ENCODE results near the gene TJP3.
"Not testable (repeated sequence)": the region's sequence is repeated elsewhere in the genome, so short reads cannot be mapped to it uniquely, and the experiment has no call there.

TJP3 gene

DNA sequence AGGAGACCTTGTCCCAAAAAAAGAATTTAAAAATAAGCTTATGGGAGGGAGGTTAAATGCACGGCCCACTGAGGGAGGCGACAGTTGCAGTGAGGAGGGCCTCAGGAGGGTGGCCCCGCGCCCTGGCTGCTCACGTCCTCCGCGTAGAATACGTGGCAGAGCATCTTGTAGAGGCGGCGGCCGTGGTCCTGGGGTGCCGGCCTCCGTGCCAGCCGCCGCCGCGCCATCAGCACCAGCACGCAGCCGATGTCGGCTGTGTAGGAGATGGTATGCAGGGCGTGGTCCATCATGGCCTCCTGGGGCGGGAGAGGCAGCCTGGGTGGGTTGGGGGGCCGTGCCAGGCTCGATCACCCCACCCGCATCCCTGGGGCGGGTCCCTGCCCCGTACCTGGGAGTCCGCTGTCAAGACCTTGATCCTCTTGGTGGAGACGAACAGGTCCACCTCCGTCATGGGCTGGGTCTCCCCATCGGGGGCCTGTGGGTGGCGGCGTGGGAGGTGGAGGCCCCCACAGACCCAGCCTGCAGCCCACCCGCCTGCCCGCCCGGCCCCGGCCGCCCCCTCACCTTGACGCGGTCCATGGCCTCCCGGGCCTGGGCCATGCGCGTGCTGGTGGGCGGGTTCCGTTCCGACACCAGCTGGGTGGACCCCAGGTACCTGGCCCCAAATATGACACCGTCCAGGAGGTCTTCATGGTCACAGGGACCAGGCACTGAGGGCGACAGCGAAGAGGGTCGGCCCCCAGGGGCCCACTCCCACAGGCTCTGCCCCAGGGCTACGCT lies 45.6 kb downstream of the TJP3 start:
- Histone ChIP-seq H2AFZ (ENCODE audit: low read length) (no peak overlapping the region), H2BK12ac (ENCODE audit: low read length) (peak overlapping the region; percentile 58), H3K4me2 (ENCODE audit: insufficient read depth, low read length, poor library complexity, severe bottlenecking) (no peak overlapping the region), H3K23ac (ENCODE audit: low read depth, low read length, poor library complexity) (no peak overlapping the region), H3K18ac (ENCODE audit: low read length) (no peak overlapping the region), H2AK5ac (ENCODE audit: low read depth, low read length) (no peak overlapping the region), H3K79me1 (ENCODE audit: low read depth, low read length) (peaks cover 5% of the 10 kb centered on the region), H3K4me3 (ENCODE audit: low read length in 2 of 2) (no peak overlapping the region), H3K14ac (ENCODE audit: low read length) (no peak overlapping the region), H2BK120ac (ENCODE audit: low read depth, low read length) (no peak overlapping the region), H2BK5ac (ENCODE audit: low read length) (no peak overlapping the region), H3K4me1 (ENCODE audit: control insufficient read depth in 2 of 2, insufficient read depth in 1 of 2, low read depth in 1 of 2, low read length in 2 of 2) (no peaks in the 10 kb centered on the region), H2BK15ac (ENCODE audit: low read length) (no peak overlapping the region), H3K4ac (ENCODE audit: low read length) (no peak overlapping the region), H3K9me3 (replicated peaks in 1 of 2; ENCODE audit: control insufficient read depth in 2 of 2, insufficient read depth in 1 of 2, low read depth in 1 of 2, low read length in 2 of 2) (no peaks in the 10 kb centered on the region), H3K27ac (replicated peaks; ENCODE audit: low read length) (no peak overlapping the region), H4K91ac (ENCODE audit: low read depth, low read length, poor library complexity) (no peak overlapping the region), H3K27me3 (ENCODE audit: control insufficient read depth in 3 of 3, insufficient read depth in 3 of 3, low read depth in 1 of 3, low read length in 3 of 3) (no peaks in the 10 kb centered on the region), H4K8ac (ENCODE audit: low read depth, low read length) (peak overlapping the region; percentile 43), H3K36me3 (replicated peaks in 1 of 2; ENCODE audit: control insufficient read depth in 2 of 2, insufficient read depth in 2 of 2, low read length in 2 of 2) (peaks cover 12 to 29% of the 10 kb centered on the region in 2 donors), H3K9ac (ENCODE audit: low read depth, low read length, poor library complexity) (no peak overlapping the region)
- DNase-seq (ENCODE audit: low spot score) = no peak
- no CpG with 5 or more reads among the region's 51 CpGs for WGBS, 2 donors (ENCODE audit: extremely low coverage in 2 of 2, insufficient read length in 2 of 2, insufficient replicate concordance in 1 of 2)

DNA sequence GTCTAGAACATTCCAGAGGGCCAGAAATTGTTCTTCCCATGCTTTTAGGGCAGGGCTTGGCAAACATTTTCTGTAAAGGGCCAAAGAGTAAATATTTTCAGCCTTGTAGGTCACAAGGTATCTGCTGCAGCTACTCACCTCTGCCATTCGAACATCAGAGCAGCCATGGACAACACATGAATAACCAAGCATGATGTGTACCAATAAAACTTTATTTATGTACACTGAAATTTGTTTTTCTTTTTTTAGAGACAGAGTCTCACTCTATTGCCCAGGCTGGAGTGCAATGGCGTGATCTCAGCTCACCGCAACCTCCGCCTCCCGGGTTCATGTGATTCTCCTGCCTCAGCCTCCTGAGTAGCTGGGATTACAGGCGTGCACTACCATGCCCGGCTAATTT lies 49.5 kb downstream of the TJP3 start:
- not testable (repeated sequence) for H2BK120ac ChIP-seq (ENCODE audit: low read depth, low read length); H4K8ac ChIP-seq (ENCODE audit: low read depth, low read length); H3K9ac ChIP-seq (ENCODE audit: low read depth, low read length, poor library complexity); H3K18ac ChIP-seq (ENCODE audit: low read length); H4K91ac ChIP-seq (ENCODE audit: low read depth, low read length, poor library complexity); H3K9me3 ChIP-seq (replicated peaks in 1 of 2; ENCODE audit: control insufficient read depth in 2 of 2, insufficient read depth in 1 of 2, low read depth in 1 of 2, low read length in 2 of 2); H3K4me2 ChIP-seq (ENCODE audit: insufficient read depth, low read length, poor library complexity, severe bottlenecking); H3K27me3 ChIP-seq (ENCODE audit: control insufficient read depth in 3 of 3, insufficient read depth in 3 of 3, low read depth in 1 of 3, low read length in 3 of 3); H2BK5ac ChIP-seq (ENCODE audit: low read length); DNase-seq (ENCODE audit: low spot score); H3K14ac ChIP-seq (ENCODE audit: low read length); H3K79me1 ChIP-seq (ENCODE audit: low read depth, low read length); H2AK5ac ChIP-seq (ENCODE audit: low read depth, low read length); H3K4me1 ChIP-seq (ENCODE audit: control insufficient read depth in 2 of 2, insufficient read depth in 1 of 2, low read depth in 1 of 2, low read length in 2 of 2); H2BK15ac ChIP-seq (ENCODE audit: low read length); H3K27ac ChIP-seq (replicated peaks; ENCODE audit: low read length); H3K4ac ChIP-seq (ENCODE audit: low read length); H3K4me3 ChIP-seq (ENCODE audit: low read length in 2 of 2); H3K23ac ChIP-seq (ENCODE audit: low read depth, low read length, poor library complexity); H2BK12ac ChIP-seq (ENCODE audit: low read length); H2AFZ ChIP-seq (ENCODE audit: low read length)
- H3K36me3 ChIP-seq (replicated peaks in 1 of 2; ENCODE audit: control insufficient read depth in 2 of 2, insufficient read depth in 2 of 2, low read length in 2 of 2) = peaks cover 4 to 28% of the 10 kb centered on the region in 2 donors
- no CpG with 5 or more reads among the region's 7 CpGs for WGBS, 2 donors (ENCODE audit: extremely low coverage in 2 of 2, insufficient read length in 2 of 2, insufficient replicate concordance in 1 of 2)

DNA sequence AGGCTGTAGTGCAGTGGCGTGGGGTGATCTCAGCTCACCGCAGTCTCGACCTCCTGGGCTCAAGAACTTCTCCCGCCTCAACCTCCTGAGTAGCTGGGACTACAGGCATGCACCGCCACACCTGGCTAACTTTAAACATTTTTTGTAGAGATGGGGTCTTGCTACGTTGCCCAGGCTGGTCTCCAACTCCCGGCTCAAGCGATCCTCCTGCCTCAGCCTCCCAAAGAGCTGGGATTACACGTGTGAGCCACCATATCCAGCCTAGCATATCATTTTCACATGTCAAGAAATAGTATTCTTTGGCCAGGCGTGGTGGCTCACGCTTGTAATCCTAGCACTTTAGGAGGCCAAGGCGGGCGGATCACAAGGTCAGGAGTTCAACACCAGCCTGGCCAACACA lies 50.1 kb downstream of the TJP3 start:
- not testable (repeated sequence) for H3K9me3 ChIP-seq (replicated peaks in 1 of 2; ENCODE audit: control insufficient read depth in 2 of 2, insufficient read depth in 1 of 2, low read depth in 1 of 2, low read length in 2 of 2); DNase-seq (ENCODE audit: low spot score)
- WGBS, 2 donors (ENCODE audit: extremely low coverage in 2 of 2, insufficient read length in 2 of 2, insufficient replicate concordance in 1 of 2) = no CpG with 5 or more reads among the region's 13 CpGs

DNA sequence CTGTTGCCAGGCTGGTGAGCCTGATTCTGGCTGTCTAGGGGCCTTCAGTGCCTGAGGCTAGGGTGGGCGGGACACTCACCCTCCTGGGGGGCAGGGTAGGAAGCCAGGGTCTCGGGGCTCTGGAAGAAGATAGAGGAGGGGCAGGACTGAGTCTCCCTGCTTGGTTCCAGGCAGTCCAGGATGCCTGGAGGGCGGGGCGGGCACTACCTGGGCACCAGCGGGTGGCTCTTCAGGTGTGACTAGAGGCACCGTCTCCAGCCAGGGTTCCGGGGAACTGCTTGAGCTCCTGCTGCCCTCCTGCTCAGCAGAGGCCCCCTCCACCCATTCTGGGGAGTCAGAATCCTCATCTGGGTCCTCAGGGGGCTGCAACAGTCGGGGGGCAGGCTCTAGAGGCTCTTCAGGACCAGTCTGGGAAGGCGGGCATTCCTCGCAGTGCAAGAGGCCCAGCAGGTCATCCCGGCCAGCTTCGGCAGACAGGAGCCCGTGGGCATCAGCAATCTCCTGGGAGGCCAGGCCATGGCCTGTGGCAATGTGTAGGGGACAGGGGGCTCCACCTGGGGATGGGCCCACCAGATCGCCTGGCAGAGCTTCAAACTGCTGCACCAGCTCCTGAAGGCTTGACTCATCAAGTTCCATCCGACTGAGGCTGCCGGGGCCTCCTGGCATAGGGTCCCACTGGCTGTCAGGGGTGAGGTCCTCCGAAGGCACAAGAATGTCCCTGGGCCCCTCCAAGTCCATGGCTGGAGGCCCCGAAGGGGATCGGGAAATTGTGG lies 51.5 kb downstream of the TJP3 start:
- no peaks in the 10 kb centered on the region for H3K27me3 ChIP-seq (ENCODE audit: control insufficient read depth in 3 of 3, insufficient read depth in 3 of 3, low read depth in 1 of 3, low read length in 3 of 3)
- no peak overlapping the region for H2BK15ac ChIP-seq (ENCODE audit: low read length)
- H4K91ac ChIP-seq (ENCODE audit: low read depth, low read length, poor library complexity) = no peak overlapping the region
- no peak for DNase-seq (ENCODE audit: low spot score)
- H3K18ac ChIP-seq (ENCODE audit: low read length) = no peak overlapping the region
- H3K79me1 ChIP-seq (ENCODE audit: low read depth, low read length) = no peaks in the 10 kb centered on the region
- H2BK5ac ChIP-seq (ENCODE audit: low read length) = no peak overlapping the region
- no peak overlapping the region for H2BK120ac ChIP-seq (ENCODE audit: low read depth, low read length)
- peaks cover 4 to 28% of the 10 kb centered on the region in 2 donors for H3K36me3 ChIP-seq (replicated peaks in 1 of 2; ENCODE audit: control insufficient read depth in 2 of 2, insufficient read depth in 2 of 2, low read length in 2 of 2)
- peak overlapping the region in 1 of 2 donors; percentile 2 for H3K4me3 ChIP-seq (ENCODE audit: low read length in 2 of 2)
- H3K23ac ChIP-seq (ENCODE audit: low read depth, low read length, poor library complexity) = no peak overlapping the region
- H3K27ac ChIP-seq (replicated peaks; ENCODE audit: low read length) = no peak overlapping the region
- H3K4ac ChIP-seq (ENCODE audit: low read length) = no peak overlapping the region
- H2AFZ ChIP-seq (ENCODE audit: low read length) = no peak overlapping the region
- no peaks in the 10 kb centered on the region for H3K9me3 ChIP-seq (replicated peaks in 1 of 2; ENCODE audit: control insufficient read depth in 2 of 2, insufficient read depth in 1 of 2, low read depth in 1 of 2, low read length in 2 of 2)
- H3K4me2 ChIP-seq (ENCODE audit: insufficient read depth, low read length, poor library complexity, severe bottlenecking) = no peak overlapping the region
- H3K4me1 ChIP-seq (ENCODE audit: control insufficient read depth in 2 of 2, insufficient read depth in 1 of 2, low read depth in 1 of 2, low read length in 2 of 2) = peaks cover 0 to 4% of the 10 kb centered on the region in 2 donors
- no peak overlapping the region for H2AK5ac ChIP-seq (ENCODE audit: low read depth, low read length)
- H2BK12ac ChIP-seq (ENCODE audit: low read length) = no peak overlapping the region
- no peak overlapping the region for H3K14ac ChIP-seq (ENCODE audit: low read length)
- no peak overlapping the region for H4K8ac ChIP-seq (ENCODE audit: low read depth, low read length)
- H3K9ac ChIP-seq (ENCODE audit: low read depth, low read length, poor library complexity) = no peak overlapping the region
- no CpG with 5 or more reads among the region's 19 CpGs for WGBS, 2 donors (ENCODE audit: extremely low coverage in 2 of 2, insufficient read length in 2 of 2, insufficient replicate concordance in 1 of 2)

More for the DNA sequence above, 50.1 kb downstream of the TJP3 start:
- not testable (repeated sequence) for H3K14ac ChIP-seq (ENCODE audit: low read length); H2BK15ac ChIP-seq (ENCODE audit: low read length); H3K27ac ChIP-seq (replicated peaks; ENCODE audit: low read length); H3K4me3 ChIP-seq (ENCODE audit: low read length in 2 of 2); H3K18ac ChIP-seq (ENCODE audit: low read length); H2BK12ac ChIP-seq (ENCODE audit: low read length); H3K4me1 ChIP-seq (ENCODE audit: control insufficient read depth in 2 of 2, insufficient read depth in 1 of 2, low read depth in 1 of 2, low read length in 2 of 2); H3K23ac ChIP-seq (ENCODE audit: low read depth, low read length, poor library complexity); H3K4me2 ChIP-seq (ENCODE audit: insufficient read depth, low read length, poor library complexity, severe bottlenecking); H2BK5ac ChIP-seq (ENCODE audit: low read length); H3K79me1 ChIP-seq (ENCODE audit: low read depth, low read length); H3K27me3 ChIP-seq (ENCODE audit: control insufficient read depth in 3 of 3, insufficient read depth in 3 of 3, low read depth in 1 of 3, low read length in 3 of 3); H2AFZ ChIP-seq (ENCODE audit: low read length); H2AK5ac ChIP-seq (ENCODE audit: low read depth, low read length); H4K91ac ChIP-seq (ENCODE audit: low read depth, low read length, poor library complexity); H3K4ac ChIP-seq (ENCODE audit: low read length); H3K9ac ChIP-seq (ENCODE audit: low read depth, low read length, poor library complexity); H2BK120ac ChIP-seq (ENCODE audit: low read depth, low read length); H4K8ac ChIP-seq (ENCODE audit: low read depth, low read length)
- H3K36me3 ChIP-seq (replicated peaks in 1 of 2; ENCODE audit: control insufficient read depth in 2 of 2, insufficient read depth in 2 of 2, low read length in 2 of 2) = peaks cover 4 to 28% of the 10 kb centered on the region in 2 donors
